GM19468 (cell line): ENCODE measurements around the gene C2orf49.

Experiments used
- ATAC-seq: cut with Tn5 transposase; IDR thresholded peaks from one replicate; pipeline ENCODE4 v1.9.1; 2021; ENCODE audit warnings: mild to moderate bottlenecking, moderate library complexity, moderate number of reproducible peaks; ENCODE audit not compliant: unreplicated experiment; ENCODE audit errors: extremely low read depth

The C2orf49 gene

DNA sequence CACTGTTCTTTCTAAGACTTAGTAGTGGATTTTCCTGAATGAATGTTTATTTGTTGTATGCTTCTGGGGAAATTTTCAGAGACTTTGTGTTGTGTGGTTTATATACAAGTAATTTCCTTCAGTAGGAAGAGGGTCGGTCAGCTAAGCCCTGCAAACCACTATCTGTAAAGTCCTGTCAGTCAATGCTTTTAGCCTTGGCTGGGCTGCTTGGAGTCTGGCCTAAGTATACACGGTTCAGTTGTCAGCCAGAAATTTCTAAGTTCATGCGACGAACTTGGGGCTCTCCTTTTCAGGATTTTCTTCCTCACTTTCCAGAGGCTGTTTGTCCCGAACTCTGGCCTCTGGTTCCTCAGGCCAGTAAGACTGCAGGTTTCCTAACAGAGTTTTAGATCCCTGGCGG, 21.3 kb downstream of the C2orf49 start:
- no peak for ATAC-seq

DNA sequence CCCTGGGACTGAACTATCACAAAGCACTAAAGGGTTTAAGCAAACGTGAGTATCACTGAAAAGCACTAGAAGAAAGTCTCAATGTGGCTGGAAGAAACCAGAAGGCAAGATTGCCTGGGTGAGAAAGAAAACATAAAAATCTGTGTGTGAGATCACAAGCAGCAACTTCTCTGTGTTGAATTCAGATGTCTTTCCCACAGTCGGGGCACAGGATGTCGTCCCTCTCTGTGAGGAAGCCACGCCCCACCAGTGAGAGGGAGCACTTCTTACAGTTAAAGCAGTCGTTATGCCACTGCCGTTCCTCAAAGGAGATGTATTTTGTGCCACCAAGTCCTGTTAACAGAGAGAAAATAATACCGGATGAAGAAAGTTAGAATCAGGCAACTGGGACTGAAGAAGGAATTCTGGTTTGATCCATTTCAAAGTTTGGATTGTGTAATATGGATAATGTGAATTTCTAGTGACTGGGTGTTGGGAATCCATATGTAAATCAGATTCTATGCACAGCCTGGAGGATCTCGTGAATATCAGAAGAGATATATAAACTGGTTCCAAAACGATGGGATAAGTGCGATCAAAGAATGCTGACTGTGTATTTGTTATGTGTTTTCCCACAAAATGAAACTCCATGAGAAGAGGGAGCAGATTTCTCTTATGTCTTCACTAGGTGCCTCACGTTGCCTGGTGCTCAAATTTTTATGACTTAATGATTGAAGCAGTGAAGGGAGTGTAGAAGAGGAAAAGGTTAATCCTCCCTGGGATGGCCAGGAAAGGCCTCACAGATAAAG, 24.0 kb downstream of the C2orf49 start:
- no peak for ATAC-seq

DNA sequence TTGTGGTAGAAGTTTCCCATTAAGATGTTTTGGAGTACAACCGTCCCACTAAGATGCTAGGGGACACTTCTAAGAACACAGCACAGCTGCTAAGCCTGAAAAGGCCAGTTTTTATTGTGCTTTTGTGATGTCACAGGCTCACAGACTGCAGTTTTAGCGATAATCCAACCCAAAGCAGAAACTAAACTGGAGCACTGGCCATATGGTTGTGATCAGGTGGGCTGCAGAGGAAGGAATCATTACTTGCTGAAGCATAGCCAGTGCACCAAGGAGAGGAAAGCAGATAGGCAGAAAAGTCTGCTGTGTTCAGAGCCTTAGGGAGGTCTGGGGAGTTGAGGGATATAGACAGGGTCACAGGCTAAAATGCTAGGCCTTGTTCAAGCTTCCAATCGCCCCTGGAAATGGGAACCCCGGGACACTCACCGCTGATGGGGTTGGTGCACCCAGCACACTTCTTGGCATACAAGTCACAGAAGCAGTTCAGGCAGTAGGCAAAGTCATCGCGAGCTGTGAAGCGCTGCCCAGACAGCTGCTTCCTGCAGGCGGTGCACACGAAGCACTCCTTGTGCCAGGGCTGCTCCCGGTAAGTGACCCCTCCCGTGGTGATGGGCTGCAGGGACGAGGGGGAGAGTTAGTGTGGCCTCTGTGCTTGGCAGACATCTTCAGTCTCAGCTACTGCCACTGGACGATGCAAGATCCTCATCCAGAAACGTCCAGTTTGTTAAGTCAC, 25.7 kb downstream of the C2orf49 start:
- no peak for ATAC-seq

DNA sequence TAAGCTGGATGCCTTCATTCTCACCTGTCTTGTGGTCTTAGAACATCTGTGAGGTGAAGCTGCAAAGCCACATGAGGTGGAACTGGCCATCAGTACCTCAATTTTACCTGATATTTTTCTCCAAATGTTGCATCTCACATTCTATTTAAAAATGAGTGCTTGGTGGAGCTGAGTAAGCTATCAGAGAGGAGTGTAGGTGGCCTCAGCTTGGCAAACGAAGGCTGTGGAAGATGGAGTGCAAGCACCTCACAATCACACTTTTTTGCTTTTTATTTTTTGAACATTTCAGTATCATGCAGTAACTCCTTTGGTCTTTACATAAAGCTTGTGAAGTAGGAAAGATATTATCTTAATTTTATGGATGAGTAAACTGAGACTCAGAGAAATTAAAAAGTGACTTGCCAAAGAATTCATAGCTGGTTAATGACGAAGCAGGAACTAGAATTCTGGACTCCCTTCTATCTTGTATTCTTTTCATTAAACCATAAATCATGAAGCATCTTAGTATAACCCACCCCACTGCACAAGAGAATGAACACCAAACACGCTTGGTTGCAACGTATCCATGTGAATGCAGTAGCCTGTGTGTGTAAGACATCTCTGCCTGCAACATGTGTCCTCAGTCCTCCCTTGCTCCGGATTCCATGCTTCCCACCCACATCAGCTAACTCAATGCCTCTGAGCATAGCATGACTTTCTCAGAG, 27.2 kb downstream of the C2orf49 start:
- no peak for ATAC-seq

DNA sequence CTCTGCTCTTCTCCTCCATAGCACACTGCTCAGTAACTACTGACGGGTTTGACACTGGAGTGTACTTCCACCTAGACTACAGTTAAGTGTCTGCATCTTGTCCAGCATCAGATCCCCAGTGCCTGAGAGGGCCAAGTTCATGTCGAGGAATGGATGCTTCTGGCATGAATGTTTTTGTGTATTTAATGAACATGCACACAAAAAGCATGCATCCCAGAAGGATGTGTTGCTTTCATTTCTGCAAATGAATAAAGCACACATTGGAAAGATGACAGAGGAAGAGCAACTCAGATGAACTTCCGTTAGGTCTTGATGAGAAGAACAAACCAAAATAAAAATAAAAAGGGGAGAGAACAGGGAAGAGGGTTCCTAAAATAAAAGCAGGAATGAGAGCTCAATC, 27.9 kb downstream of the C2orf49 start:
- ATAC-seq, result no peak

DNA sequence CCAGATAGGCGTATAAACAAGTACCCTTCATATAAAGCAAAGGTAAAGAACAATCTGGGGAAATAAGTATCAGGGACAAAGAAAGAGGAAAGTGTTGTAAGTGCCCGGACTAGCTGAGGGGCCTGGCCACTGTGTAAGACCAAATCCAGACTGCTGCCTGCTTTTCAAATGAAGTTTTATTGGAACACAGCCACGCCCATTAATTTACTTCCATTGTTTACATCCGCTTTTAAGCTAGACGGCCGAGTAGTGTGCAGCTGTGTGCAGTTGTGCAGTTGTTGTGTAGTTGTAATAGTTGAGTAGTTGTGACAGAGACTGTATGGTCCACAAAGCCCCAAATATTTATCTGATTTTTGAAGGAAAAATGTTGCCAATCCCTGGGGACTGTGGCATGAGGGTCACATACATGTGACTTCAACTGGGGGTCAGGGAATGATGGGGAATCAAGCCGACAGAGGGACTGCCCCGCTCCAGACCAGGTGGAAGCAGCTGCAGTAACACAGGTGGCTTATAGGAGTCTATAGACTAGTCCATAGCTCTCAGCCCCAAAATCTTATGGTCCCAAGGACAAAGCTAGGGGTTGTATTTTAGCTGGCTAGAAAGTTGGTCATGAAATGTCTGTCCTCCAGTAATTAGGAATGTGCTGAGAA, 31.5 kb downstream of the C2orf49 start:
- no peak for ATAC-seq

DNA sequence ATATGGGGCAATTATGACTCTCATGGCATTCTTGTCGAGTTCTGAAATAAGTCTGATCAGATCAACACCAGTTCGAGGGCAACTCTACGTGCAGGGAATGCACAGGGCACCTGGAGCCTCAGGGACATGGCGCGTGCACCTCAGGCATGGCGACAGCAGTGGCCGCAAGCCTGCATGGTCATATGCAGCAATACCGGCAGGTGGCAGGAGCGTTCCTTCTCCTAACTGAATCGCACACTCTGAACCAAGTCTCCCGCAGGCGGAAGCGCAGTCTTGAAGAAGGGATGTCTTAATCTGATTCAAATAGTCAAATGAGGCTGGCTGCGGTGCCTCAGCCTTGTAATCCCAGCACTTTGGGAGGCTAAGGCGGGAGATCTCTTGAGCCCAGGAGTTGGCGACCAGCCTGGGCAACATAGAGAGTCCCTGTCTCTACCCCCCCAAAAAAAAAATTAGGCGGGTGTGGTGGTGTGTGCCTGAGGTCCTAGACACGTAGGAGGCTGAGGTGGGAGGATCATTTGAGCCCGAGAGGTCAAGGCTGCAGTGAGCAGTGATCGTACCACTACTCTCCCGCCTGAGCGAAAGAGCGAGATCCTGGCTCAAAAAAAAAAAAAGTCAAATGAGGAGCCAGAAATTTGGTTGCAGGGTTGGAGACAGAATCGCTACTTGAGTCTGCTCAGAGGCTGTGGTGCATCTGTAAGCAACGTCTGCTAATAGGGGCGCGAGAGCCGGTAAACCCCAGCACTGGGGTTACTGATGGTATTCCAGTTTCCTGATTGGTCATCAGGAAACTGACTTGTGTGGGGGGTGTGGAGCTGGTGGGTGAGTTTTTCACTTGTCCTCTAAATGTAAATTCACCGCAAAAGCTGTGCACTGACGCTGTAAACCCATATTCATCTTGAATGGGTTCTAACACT, 32.7 kb downstream of the C2orf49 start:
- ATAC-seq, result peak; percentile 90

DNA sequence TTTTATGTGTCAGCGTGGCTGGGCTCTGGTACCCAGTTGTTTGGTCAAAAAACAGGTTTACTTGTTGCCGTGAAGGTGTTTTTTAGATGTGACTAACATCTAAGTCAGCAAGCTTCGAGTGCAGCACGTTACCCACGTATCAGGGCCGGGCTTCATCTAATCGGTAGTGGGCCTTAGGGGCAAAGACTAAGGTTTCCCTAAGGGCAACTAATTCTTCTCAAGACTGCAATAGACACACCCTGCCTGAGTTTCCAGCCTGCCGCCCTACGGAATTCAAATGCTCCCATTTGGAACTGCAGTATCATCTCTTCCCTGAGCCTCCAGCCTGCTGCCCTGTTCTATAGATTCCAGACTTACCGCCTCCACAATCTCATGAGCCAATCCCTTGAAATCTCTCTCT, 33.8 kb downstream of the C2orf49 start:
- ATAC-seq, result no peak

DNA sequence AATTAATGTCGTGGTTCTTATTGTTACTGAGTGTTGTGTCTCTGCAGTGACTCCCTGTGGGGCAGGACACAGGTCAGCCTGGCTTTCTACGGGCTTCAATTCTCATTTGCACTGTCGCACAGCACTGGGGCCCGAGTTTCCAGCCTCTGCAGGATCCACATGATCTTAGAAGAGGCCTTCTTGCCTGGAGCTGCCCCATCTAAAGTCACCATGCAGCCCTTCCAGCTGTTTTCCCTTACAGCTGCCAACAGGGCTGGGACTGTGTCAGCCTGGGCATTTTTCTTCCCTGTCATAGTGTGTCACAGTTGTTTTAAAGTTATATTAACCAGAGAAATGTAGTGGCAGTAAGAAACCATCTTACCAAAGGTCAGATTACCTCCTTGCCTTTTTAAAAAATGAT, 34.5 kb downstream of the C2orf49 start:
- no peak for ATAC-seq

DNA sequence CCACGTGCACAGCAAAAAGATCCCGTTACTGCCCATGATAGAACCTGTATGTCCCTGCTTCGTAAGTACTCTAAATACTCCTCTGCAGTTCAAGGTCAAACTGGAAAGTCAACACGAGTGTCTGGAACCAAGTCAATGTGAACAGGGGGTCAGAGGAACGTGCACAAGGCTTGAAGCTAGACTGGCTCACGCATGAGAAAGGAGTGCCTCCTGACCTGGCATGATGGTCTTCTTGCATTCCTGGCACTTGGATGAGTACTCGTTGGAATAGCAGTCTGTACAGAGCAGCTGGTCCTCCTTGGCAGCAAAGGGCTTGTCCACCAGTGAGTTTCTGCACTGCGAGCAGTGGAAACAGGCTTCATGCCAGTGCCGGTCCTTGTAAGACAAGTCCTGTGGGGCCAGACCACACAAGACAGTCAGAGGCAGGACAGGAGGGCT, 36.0 kb downstream of the C2orf49 start:
- no peak for ATAC-seq

DNA sequence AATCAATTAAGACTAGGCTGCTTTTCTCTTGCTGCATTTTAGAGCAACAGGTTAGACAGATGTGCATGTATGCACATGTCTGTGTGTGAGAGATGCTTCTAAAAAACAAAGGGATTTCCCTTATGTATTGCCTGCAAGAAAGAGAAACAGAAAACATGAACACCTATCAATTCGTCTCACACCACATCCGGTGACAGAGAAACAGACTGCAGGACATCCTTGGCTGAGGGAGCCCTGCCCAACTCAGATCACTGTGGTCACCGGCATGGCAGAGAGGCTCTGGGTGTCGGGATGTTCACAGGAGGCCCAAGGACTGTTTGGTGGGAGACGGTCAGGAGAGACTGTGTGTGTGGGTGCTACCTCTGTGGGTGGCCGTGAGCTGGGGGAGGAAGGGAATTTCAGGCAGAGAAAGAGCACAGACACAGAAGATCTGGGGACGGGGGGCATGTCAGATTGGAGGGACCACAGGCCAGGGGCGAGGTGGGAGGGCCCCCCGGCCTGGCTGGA, 36.6 kb downstream of the C2orf49 start:
- peak; percentile 64 for ATAC-seq

DNA sequence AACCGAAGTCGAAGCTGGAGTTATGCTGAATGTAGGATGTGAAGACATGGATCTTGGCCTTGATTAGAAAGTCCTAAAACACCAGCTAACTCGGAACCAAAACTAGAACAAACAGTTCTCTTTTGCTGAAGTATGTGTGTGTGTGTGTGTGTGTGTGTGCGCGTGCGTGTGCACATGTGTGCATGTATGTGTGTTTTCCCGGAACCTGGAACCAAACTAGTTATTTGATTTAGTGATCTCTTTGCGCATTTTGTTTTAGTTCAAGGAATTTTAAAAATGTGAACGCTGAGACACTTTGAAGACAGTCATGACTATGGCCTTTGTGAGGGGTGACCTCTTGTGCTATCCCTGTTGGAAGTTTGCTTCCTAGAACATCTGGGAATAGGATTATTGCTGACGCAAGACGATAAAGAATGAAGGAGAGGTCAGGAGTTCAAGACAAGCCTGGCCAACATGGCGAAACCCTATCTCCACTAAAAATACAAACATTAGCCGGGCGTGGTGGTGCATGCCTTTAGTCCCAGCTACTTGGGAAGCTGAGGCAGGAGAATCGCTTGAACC, 37.7 kb downstream of the C2orf49 start:
- ATAC-seq, result no peak

DNA sequence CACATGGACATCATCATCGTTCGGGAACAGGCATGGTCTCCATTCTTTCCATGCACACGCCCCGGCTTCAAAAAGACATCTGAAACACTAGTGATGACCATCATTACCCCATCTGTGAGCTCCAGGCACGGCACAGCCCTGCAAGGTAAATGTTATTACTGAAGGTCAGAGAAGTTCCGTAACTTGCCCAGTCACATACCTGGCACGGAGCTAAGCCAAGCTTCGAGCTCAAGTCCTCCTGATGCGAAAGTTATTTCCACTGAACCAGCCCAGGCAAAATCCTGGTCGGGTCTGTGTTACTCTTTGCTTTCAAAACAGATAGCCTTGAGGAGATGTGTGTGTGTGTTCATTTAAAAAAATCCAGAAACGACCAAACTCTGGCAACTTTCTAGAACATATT, 38.7 kb downstream of the C2orf49 start:
- ATAC-seq, result no peak

DNA sequence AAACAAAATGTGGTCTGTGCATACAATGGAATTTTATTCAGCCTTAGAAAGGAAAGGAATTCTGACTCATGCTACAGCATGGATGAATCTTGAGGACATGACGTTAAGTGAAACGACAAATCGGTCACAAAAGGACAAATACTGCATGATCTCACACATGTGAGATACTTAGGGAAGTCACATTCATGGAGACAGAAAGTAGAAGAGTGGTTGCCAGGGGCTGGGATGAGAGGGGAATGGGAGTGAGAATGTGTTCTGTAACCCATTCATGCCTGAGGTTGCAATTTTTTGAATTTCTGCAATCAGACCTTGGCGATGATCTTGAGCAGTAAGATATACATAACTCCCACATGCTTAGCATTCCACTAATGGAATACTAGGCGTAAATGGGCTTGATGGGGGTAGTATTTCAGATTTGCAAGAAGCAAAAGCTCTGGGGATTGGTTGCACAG, 39.5 kb downstream of the C2orf49 start:
- no peak for ATAC-seq

DNA sequence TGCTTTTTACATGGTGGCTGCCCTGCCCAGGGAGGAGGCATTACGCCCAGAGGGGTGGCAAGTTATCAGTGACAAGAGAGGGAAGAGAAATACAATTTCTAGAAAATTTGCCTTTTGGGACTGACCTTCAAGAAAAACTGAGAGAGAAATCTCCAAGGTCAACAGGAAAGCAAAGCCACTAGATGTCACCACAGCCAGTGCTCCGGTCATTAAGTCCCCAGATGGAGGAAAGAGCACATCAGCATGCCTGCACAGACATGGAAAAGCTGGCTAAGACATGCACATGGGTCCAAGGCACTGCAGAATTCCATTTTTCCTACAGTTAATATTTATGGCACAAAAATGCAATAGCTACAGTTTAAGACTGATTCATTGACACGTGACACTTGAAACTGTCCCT, 40.5 kb downstream of the C2orf49 start:
- ATAC-seq, result no peak

DNA sequence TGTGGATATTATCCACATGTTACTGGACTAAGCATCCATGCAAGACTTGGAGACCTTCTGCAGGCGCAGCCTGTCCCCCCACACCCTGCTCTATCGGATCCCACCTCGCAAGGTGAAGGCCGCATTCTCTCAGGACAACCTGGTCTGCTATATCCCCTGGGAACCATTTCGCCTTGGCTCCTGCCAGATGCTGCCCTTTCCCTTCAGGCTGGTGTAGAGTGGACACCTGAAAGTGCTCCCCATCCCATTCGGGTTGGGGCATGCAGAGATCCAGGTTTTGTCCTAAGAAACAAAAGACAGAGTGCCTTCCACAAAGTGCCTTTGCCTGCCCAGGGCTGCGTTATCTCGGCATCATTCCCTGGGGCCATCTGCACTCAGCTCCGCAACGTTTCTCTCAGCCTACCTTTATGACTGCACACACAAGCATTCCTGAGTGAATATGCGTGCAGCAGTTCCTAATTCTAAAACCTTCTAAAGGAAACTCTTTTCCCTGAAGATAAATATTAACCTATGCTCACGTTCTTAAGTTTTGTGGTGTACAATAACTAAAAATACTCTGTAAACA, 41.0 kb downstream of the C2orf49 start:
- ATAC-seq, result no peak

DNA sequence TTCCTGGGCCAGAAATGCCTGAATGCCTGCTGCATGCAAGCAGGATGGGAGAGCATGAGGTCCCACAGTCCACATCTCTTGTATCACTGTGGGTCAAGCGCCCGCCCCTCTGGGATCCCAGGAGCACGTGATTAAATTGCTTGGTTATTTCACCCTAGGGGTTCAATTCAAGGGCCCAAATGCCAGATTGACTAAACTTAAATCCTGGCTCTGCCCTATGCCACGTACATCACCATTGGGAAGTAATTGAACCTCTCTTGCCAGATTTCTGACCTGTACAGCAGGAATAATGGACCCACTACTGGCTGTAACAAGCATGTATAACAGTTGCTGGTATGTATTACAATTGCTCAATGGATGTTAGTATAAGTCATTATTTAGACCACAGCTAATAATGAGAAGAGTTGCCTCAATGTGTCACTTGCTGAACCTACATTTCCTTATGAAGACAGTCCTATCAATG, 41.6 kb downstream of the C2orf49 start:
- no peak for ATAC-seq

DNA sequence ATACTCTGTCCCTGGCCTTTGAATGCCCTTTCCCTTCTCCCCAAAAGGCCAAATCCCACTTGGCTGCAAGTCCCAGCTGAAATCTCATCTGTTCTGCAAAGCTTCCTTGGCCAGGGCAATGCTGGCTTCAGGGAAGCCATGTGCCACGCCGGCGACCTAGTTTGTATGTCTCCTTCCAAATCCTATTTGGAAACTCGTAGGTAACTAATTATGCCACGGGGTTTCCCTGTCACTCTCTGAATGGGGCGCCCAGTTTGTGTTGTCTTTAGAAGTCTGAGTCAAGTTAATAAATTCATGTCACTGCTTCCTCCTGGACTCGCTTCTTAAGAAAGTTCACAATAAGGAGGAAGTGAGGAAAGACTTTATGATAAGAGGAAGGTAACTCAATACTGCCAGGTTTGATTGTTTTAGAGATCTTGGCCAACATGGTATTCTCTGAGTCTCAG, 42.4 kb downstream of the C2orf49 start:
- no peak for ATAC-seq
